Memory B cell (primary cell): ENCODE data around the gene PSMG2.

Experiments
- ATAC-seq: fragments of 150-1000 bp; cut with Tn5 transposase; 2 replicates; pipeline ENCODE4 v1.10.0; 2021; ENCODE audit warnings: low read depth, mild to moderate bottlenecking, moderate library complexity
- DNase-seq, 2 donors: peaks; one replicate each; pipeline ENCODE4 v3.0.0; 2022; ENCODE audit warnings: low spot score in 2 of 2
- H3K27ac Mint-ChIP-seq: one replicate; pipeline ENCODE4 v1.8.0; 2022; ENCODE audit warnings: mild to moderate bottlenecking, moderate library complexity, mixed read lengths
- H3K27me3 Mint-ChIP-seq: one replicate; pipeline ENCODE4 v1.8.0; 2022; ENCODE audit warnings: mixed read lengths
- H3K36me3 Mint-ChIP-seq: one replicate; pipeline ENCODE4 v1.8.0; 2022; ENCODE audit warnings: mild to moderate bottlenecking, mixed read lengths
- H3K4me1 Mint-ChIP-seq: one replicate; pipeline ENCODE4 v1.8.0; 2022; ENCODE audit warnings: mixed read lengths
- H3K4me3 Mint-ChIP-seq: one replicate; pipeline ENCODE4 v1.8.0; 2022; ENCODE audit warnings: mild to moderate bottlenecking, moderate library complexity, mixed read lengths
- H3K9me3 Mint-ChIP-seq: one replicate; pipeline ENCODE4 v1.8.0; 2022; ENCODE audit warnings: mixed read lengths

PSMG2 gene

GRCh38 chr18:12765586-12765985 lies 62.7 kb downstream of the PSMG2 start:
- no peak overlapping the region for H3K4me3 Mint-ChIP-seq
- no peaks in the 10 kb centered on the region for H3K9me3 Mint-ChIP-seq

GRCh38 chr18:12766986-12767433 lies 64.2 kb downstream of the PSMG2 start:
- DNase-seq (no peak), ATAC-seq (no peak)
- Mint-ChIP-seq H3K36me3 (no peaks in the 10 kb centered on the region), H3K4me1 (no peaks in the 10 kb centered on the region), H3K9me3 (no peaks in the 10 kb centered on the region), H3K27me3 (peaks cover 2% of the 10 kb centered on the region), H3K4me3 (no peak overlapping the region), H3K27ac (no peak overlapping the region)

More at GRCh38 chr18:12765586-12765985, 62.7 kb downstream of the PSMG2 start:
- Mint-ChIP-seq H3K27ac (no peak overlapping the region), H3K27me3 (peaks cover 2% of the 10 kb centered on the region), H3K4me1 (no peaks in the 10 kb centered on the region), H3K36me3 (no peaks in the 10 kb centered on the region)
- no peak for ATAC-seq
- no peak for DNase-seq

DNA sequence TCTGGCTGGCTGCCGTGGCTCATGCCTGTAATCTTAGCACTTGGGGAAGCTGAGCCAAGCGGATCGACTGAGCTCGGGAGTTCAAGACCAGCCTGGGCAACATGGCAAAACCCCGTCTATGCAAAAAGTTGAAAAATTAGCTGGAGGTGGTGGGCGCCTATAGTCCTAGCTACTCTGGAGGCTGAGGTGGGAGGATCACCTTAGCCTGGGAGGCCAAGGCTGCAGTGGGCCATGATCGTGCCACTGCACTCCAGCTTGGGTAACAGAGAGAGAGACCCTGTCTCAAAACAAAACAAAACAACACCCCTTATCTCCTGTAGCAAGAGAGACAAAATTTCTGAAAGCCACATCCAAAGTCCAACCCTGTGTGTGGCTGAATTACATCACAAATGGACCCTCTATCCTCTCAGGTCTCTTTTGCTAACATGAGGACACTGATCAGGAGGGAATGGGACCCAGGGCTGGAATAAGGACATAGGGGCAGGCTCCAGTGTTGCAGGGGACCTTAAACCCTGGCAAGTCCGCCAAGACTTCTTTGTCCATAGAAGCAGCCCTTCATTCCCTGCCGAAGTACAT lies 64.8 kb downstream of the PSMG2 start:
- H3K9me3 Mint-ChIP-seq: no peaks in the 10 kb centered on the region
- H3K4me3 Mint-ChIP-seq: no peak overlapping the region
- DNase-seq (no peak), ATAC-seq (no peak)
- no peaks in the 10 kb centered on the region for H3K4me1 Mint-ChIP-seq
- no peaks in the 10 kb centered on the region for H3K36me3 Mint-ChIP-seq
- peaks cover under 1% of the 10 kb centered on the region for H3K27me3 Mint-ChIP-seq
- H3K27ac Mint-ChIP-seq: no peak overlapping the region

DNA sequence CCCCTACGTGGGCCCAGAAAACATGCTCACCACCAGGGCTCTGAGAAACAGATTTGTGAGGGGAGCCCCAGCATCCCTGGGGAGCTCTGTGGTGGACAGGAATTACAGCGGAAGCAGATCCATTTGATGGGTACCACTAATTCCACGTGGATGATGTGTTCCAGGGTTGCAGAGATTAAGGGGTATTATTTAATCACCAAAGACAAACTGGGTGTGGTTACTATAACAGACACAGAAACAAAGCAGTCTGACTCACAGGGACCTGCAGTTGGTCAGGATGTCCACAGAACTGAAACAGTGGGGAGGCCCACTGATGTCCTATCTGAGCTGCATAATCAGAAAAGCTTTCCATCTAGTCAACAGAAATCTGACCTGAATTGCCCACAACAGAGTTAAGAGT lies 65.8 kb downstream of the PSMG2 start:
- DNase-seq (no peak), ATAC-seq (no peak)
- H3K27ac Mint-ChIP-seq: no peak overlapping the region
- H3K4me3 Mint-ChIP-seq: no peak overlapping the region
- H3K4me1 Mint-ChIP-seq: no peaks in the 10 kb centered on the region
- H3K9me3 Mint-ChIP-seq: no peaks in the 10 kb centered on the region
- no peaks in the 10 kb centered on the region for H3K27me3 Mint-ChIP-seq
- no peaks in the 10 kb centered on the region for H3K36me3 Mint-ChIP-seq

DNA sequence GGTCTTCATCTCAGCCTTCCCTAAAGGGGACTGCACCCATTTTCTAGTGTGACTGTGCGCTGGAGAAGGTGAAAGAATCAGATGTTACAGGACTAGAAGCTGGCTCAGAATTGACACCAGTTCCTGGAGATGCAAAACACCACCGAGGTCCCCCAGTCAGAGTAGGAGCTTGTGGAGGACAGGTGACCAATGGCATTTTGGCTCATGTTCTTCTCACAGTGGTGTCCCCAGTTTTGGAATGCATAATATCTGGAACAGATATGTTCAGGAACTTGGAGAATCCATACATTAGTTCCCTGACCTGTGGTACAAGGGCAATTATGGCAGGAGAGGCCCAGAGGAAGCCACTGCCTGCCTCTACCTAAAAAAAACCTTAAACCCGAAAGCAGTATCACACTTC lies 66.3 kb downstream of the PSMG2 start:
- H3K27ac Mint-ChIP-seq: no peak overlapping the region
- no peak overlapping the region for H3K4me3 Mint-ChIP-seq
- no peaks in the 10 kb centered on the region for H3K36me3 Mint-ChIP-seq
- no peaks in the 10 kb centered on the region for H3K27me3 Mint-ChIP-seq
- ATAC-seq: no peak
- no peak for DNase-seq
- no peaks in the 10 kb centered on the region for H3K9me3 Mint-ChIP-seq
- no peaks in the 10 kb centered on the region for H3K4me1 Mint-ChIP-seq

DNA sequence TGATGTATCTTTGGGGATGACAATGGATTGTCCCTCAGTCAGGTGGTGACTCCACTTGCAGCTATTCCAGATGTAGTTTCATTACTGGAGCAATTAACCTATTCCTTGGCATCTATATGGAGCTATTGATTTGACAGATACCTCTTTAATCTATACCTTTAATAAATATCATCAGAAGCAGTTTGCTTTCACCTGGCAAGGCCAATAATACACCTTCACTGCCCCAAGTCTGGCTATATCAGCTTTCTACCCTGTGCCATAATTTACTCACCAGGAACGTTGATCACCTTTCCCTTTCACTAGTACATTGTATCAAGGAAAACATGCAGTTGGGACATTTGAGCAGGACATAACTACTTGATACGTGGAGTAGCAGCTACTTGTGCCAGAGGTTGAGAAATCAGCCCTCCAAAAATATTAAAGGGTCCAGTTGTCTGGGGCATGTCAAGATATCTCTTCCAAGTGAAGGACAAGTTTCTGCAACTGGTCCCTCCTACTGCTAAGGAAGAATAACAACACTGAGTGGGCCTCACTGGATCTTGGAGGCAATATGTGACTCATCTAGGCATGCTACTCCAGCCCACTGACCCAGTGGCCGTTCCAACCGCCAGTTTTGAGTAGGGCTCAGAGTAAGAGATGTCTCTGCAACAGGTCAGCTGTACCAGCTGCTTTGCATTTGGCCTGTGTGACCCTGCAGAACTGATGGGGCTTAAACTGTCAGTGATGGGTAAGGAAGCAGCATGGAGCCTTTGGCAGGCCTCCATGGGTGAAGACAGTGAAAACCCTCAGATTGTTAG lies 67.0 kb downstream of the PSMG2 start:
- Mint-ChIP-seq H3K36me3 (no peaks in the 10 kb centered on the region), H3K27ac (no peak overlapping the region), H3K9me3 (no peaks in the 10 kb centered on the region), H3K27me3 (no peaks in the 10 kb centered on the region), H3K4me3 (no peak overlapping the region), H3K4me1 (no peaks in the 10 kb centered on the region)
- DNase-seq: no peak
- no peak for ATAC-seq

GRCh38 chr18:12770469-12771219 lies 67.8 kb downstream of the PSMG2 start:
- ATAC-seq (no peak), DNase-seq (no peak)
- Mint-ChIP-seq H3K4me1 (no peaks in the 10 kb centered on the region), H3K9me3 (no peaks in the 10 kb centered on the region), H3K4me3 (no peak overlapping the region), H3K27me3 (no peaks in the 10 kb centered on the region), H3K27ac (no peak overlapping the region), H3K36me3 (no peaks in the 10 kb centered on the region)

DNA sequence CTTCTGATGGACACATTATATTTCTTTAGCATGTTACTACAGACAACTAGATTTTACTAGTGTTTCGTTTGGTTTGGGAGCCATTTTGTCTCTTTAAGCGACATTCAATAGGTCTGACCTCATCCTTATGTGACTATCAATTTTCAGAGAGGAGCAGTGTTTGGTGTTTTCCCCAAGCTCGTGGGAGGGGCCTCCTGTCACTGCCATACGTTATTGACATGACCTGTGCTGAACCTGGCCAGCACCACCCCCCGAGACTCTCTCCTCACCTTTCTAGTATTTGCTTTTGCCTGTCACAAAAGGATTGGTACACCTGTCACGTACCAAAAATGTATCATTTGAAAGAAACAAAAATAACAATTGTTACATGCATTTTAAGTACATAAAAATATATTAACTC lies 69.3 kb downstream of the PSMG2 start:
- no peaks in the 10 kb centered on the region for H3K36me3 Mint-ChIP-seq
- H3K27me3 Mint-ChIP-seq: no peaks in the 10 kb centered on the region
- DNase-seq: no peak
- no peak overlapping the region for H3K27ac Mint-ChIP-seq
- H3K9me3 Mint-ChIP-seq: no peaks in the 10 kb centered on the region
- H3K4me1 Mint-ChIP-seq: no peaks in the 10 kb centered on the region
- no peak for ATAC-seq
- H3K4me3 Mint-ChIP-seq: no peak overlapping the region

- no peaks in the 10 kb centered on the region for H3K36me3 Mint-ChIP-seq
- H3K9me3 Mint-ChIP-seq: no peaks in the 10 kb centered on the region
- no peaks in the 10 kb centered on the region for H3K27me3 Mint-ChIP-seq
- H3K4me3 Mint-ChIP-seq: no peak overlapping the region
- ATAC-seq: no peak
- DNase-seq: no peak
- H3K4me1 Mint-ChIP-seq: no peaks in the 10 kb centered on the region
- no peak overlapping the region for H3K27ac Mint-ChIP-seq
Observed at GRCh38 chr18:12773369-12773768, 70.5 kb downstream of the PSMG2 start.

- no peaks in the 10 kb centered on the region for H3K9me3 Mint-ChIP-seq
- H3K36me3 Mint-ChIP-seq: no peaks in the 10 kb centered on the region
- ATAC-seq: no peak
- H3K27ac Mint-ChIP-seq: no peak overlapping the region
- no peaks in the 10 kb centered on the region for H3K27me3 Mint-ChIP-seq
- no peak for DNase-seq
- peaks cover 2% of the 10 kb centered on the region for H3K4me1 Mint-ChIP-seq
- H3K4me3 Mint-ChIP-seq: no peak overlapping the region
Observed at GRCh38 chr18:12774982-12775381, 72.1 kb downstream of the PSMG2 start.
